Suprapubic skin (tissue), 4 donors: Measurements from ENCODE around the gene SUSD6.

Experiments
- CTCF ChIP-seq, 2 donors: fragments of 200-600 bp in 1 of 2; fragments of 450-650 bp in 1 of 2; sonication (generic) in 1 of 2; IDR thresholded peaks; one replicate each; pipeline ENCODE4 v1.5.1; 2016 to 2019; ENCODE audit warnings: antibody characterized with exemption in 2 of 2, mild to moderate bottlenecking in 1 of 2, moderate library complexity in 1 of 2
- EP300 ChIP-seq: sonication (generic); formaldehyde crosslinking; IDR thresholded peaks from one replicate; pipeline ENCODE4 v1.6.1; 2017; ENCODE audit warnings: antibody characterized with exemption
- POLR2A ChIP-seq, 2 donors: fragments of 450-650 bp; IDR thresholded peaks; one replicate each; pipeline ENCODE4 v1.6.1; 2017; ENCODE audit warnings: antibody characterized with exemption in 2 of 2, mild to moderate bottlenecking in 2 of 2, moderate library complexity in 2 of 2
- POLR2AphosphoS5 ChIP-seq, 3 donors: sonication (generic); formaldehyde crosslinking; IDR thresholded peaks; one replicate each; pipeline ENCODE4 v1.6.1; 2017; ENCODE audit warnings: antibody characterized with exemption in 3 of 3

GRCh38 chr14:69595336-69595735 is 16.1 kb upstream of the SUSD6 start:
- TF ChIP-seq CTCF (IDR thresholded peaks at IDR 0.05): no peak
- TF ChIP-seq POLR2AphosphoS5 (IDR thresholded peaks at IDR 0.05): no peak
- TF ChIP-seq POLR2A (IDR thresholded peaks at IDR 0.05): no peak
- no peak for TF ChIP-seq EP300
